Measurements from ENCODE around the gene TECTA. TPM values are rescaled to one million over a fixed set of nuclear protein-coding genes. Genes with fewer than 3 reads are reported as not detected.
"Not testable (repeated sequence)": the region's sequence is repeated elsewhere in the genome, so short reads cannot be mapped to it uniquely, and the experiment has no call there.

TECTA gene
- total RNA-seq, 6 experiments from 2014 or later = 0.11 to 0.40 (median 0.16) TPM

DNA sequence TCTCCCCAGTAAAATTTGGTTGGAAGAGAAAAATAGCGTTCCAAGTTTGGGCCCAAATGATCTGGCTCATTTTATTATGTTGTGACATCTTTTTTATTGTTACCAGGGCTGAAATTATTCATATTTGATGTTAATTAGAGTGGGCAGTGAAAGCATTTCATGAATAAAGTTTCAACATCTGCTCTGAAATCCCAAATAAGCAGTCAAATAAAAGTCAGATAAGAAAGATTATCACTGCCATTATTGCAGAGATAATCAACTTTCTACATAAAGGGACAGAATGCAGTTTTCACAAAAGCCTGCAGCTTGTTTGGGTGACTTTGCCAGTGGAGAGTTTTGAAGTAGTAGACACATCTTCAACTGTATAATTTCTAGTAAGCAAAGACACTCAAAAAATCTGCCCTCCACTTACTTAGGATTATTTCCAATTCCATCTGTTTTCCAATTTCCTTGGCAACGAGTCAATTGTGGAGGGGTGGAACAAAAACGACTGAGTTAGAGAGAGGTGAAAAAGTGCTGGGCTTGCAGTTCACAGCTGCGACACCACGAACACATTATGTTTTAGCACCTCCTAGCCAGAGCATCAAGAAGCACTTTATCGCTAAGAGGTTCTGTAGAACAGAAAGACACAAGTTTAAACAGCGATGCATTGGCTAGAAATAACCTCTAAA, 9.0 kb downstream of the TECTA start:
- H3K4me1 Mint-ChIP-seq (ENCODE audit: low read depth) = 0 out of 2 replicates have a peak, but pooled peaks cover 5% of the 10 kb centered on the region

DNA sequence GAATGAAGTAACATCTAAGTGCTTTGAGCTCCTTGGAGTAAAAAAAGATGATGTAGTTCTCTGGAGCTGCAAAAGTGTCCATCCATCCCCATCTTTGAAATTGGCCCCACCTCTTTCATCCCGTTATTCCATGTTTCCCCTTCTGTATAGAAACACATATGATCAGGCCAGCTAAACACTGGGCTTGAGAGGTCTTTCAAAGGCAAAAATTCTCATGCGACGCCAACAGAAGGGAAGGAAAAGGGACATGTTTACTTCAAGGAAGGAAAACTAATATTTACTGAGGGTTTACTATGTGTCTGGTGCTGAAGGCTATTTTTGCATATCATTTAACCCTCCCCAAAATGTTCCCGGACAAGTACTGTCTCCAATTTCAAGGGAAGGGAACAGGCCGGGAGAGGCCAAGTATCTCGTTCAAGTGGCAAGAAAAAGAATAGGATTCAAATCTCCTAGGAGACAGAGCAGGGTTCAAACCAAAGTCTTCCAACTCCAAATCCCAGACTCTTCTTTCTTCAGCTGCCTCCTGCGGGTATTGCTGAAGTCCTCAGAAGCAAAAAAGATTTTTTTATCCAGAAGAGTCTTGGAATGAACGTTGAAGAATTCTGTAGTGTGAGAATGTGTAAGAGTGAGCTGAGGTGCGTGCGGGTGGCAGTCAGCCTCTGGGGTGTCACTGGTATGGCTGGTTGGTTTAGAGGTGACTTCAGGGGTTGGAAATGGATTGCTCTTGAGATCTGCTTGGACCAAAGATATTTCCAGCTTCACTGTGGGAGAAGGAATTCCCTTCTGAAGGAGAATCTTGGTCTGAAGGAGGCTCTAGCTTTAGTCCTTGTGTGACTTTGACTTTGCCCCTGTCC, 10.1 kb downstream of the TECTA start:
- no peaks in the 10 kb centered on the region for H3K36me3 Mint-ChIP-seq (ENCODE audit: low read depth)
- TF ChIP-seq, protein P1, sequence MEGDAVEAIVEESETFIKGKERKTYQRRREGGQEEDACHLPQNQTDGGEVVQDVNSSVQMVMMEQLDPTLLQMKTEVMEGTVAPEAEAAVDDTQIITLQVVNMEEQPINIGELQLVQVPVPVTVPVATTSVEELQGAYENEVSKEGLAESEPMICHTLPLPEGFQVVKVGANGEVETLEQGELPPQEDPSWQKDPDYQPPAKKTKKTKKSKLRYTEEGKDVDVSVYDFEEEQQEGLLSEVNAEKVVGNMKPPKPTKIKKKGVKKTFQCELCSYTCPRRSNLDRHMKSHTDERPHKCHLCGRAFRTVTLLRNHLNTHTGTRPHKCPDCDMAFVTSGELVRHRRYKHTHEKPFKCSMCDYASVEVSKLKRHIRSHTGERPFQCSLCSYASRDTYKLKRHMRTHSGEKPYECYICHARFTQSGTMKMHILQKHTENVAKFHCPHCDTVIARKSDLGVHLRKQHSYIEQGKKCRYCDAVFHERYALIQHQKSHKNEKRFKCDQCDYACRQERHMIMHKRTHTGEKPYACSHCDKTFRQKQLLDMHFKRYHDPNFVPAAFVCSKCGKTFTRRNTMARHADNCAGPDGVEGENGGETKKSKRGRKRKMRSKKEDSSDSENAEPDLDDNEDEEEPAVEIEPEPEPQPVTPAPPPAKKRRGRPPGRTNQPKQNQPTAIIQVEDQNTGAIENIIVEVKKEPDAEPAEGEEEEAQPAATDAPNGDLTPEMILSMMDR (IDR thresholded peaks at IDR 0.05) = no peak
- H3K27me3 Mint-ChIP-seq (ENCODE audit: insufficient read depth) = peaks cover 27% of the 10 kb centered on the region
- no peaks in the 10 kb centered on the region for H3K9me3 Mint-ChIP-seq
- no peak overlapping the region for H3K27ac Mint-ChIP-seq
- H3K4me1 Mint-ChIP-seq (ENCODE audit: low read depth) = 0 out of 2 replicates have a peak, but pooled peaks cover 5% of the 10 kb centered on the region
- no peak overlapping the region for H3K4me3 Mint-ChIP-seq
- DNase-seq = no peak

More for the DNA sequence above, 9.0 kb downstream of the TECTA start:
- no peak overlapping the region for H3K27ac Mint-ChIP-seq
- peaks cover 31% of the 10 kb centered on the region for H3K27me3 Mint-ChIP-seq (ENCODE audit: insufficient read depth)
- H3K9me3 Mint-ChIP-seq = no peaks in the 10 kb centered on the region
- TF ChIP-seq, protein P1 (IDR thresholded peaks at IDR 0.05) = no peak
- H3K36me3 Mint-ChIP-seq (ENCODE audit: low read depth) = no peaks in the 10 kb centered on the region
- no peak overlapping the region for H3K4me3 Mint-ChIP-seq
- no peak for DNase-seq

DNA sequence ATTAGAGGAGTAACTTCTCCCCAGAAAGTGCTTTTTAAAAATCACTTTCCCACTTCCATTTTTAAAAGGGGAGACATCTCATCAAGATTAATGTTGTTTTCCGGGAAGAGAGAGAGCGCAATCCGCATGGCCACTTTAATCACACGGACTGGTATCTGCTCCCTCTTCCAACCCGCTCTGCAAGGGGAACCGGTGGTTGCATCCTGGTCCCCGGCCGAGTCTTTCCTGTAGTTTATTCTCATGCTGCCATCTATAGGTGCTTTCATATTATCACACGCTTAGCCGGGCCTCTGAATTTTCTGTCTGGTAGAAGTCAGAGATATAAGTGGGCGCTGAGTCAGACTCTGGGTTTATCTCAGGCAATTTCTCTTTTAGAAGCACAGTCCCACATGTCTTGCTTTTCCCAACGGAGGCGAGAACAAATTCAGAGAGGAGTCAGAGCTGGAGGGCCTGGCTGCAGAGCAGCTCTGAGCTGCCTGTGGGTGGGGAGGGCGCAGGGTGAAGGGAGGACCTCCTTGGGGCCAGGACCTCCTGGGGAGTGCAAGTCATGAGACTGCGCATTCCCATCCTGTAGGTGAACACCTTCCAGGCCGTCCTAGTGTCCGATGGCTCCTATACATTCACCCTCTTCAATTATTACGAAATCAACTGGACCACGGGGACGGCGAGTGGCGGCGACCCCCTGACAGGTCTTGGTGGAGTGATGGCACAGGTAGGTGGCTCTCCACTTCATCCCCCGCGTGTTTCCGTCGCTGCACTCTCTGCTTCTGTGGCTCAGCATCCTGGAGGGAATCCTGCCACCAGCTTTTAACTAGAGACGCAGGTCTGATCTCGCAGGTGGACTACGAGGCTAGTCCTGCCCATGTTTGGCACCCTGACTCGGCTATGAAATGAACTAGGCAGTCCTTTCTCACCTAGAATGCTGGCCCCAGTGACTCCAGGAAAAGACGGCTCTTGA, 11.7 kb downstream of the TECTA start:
- TF ChIP-seq, protein P1 (IDR thresholded peaks at IDR 0.05) = peak; percentile 75
- Mint-ChIP-seq H3K4me1 (ENCODE audit: low read depth) (0 out of 2 replicates have a peak, but pooled peaks cover 5% of the 10 kb centered on the region), H3K9me3 (no peaks in the 10 kb centered on the region), H3K4me3 (no peak overlapping the region), H3K27me3 (ENCODE audit: insufficient read depth) (peaks cover 24% of the 10 kb centered on the region), H3K36me3 (ENCODE audit: low read depth) (no peaks in the 10 kb centered on the region), H3K27ac (no peak overlapping the region)
- peak; percentile 76 for DNase-seq

DNA sequence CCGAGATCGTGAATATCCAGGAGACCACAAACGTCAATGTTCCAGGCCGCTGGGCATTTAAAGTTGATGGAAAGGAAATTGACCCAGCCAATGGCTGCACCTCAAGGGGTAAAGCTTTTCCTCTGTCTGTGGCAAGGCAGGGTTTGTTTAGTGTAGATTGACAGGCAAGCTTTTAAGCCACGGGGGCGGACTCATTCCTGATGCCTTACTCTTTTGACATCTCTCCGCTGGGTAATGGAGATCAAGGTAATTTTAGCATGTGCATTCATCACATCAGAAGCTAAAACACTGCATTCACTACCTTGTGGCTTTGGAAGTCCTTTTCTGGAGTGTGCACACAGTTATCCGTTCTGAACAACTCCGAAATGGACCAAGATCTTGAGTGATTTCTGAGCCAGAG, 12.6 kb downstream of the TECTA start:
- TF ChIP-seq, protein P1 (IDR thresholded peaks at IDR 0.05) = no peak
- Mint-ChIP-seq H3K4me3 (no peak overlapping the region), H3K36me3 (ENCODE audit: low read depth) (no peaks in the 10 kb centered on the region), H3K27me3 (ENCODE audit: insufficient read depth) (peaks cover 24% of the 10 kb centered on the region), H3K4me1 (ENCODE audit: low read depth) (0 out of 2 replicates have a peak, but pooled peaks cover 5% of the 10 kb centered on the region), H3K9me3 (no peaks in the 10 kb centered on the region), H3K27ac (no peak overlapping the region)
- no peak for DNase-seq

DNA sequence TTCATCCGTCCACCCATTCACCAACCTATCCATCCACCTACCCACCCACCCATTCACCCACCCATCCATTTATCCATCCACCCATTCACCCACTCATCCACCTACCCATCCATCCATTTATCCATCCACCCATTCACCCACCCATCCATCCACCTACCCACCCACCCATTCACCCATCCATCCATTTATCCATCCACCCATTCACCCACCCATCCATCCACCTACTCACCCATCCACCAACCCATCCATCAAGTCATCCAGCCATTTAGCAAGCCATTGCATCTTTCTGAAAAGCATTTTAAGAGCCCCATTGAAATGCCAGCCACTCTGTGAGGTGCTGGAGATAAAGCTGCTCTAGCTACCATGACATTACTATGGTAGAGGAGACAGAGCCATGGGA, 14.0 kb downstream of the TECTA start:
- not testable (repeated sequence) for H3K4me3 Mint-ChIP-seq; H3K27ac Mint-ChIP-seq; DNase-seq; H3K36me3 Mint-ChIP-seq (ENCODE audit: low read depth); H3K9me3 Mint-ChIP-seq; H3K4me1 Mint-ChIP-seq (ENCODE audit: low read depth)
- peaks cover 24% of the 10 kb centered on the region for H3K27me3 Mint-ChIP-seq (ENCODE audit: insufficient read depth)

Data from HFFc6 (cell line).